OCI-LY3 (cell line): Measurements from ENCODE around the gene TNS3.

Experiments used
- H2AFZ ChIP-seq: fragments of 200-600, 300-600 bp; shearing (Covaris generic); 2 replicates; pipeline ENCODE4 v1.6.0; 2014; ENCODE audit warnings: antibody characterized with exemption, low read depth, low read length
- H3K27ac ChIP-seq: fragments of 200-600, 300-600 bp; sonication (generic); 2 replicates; pipeline ENCODE4 v1.5.1; 2014; ENCODE audit warnings: mild to moderate bottlenecking, low read length, moderate library complexity, mixed read lengths
- H3K27me3 ChIP-seq: fragments of 200-600, 300-600 bp; sonication (generic); 2 replicates; pipeline ENCODE4 v1.6.1; 2014; ENCODE audit warnings: low read depth, low read length, mixed read lengths
- H3K36me3 ChIP-seq: fragments of 200-600, 300-600 bp; sonication (generic); replicated peaks from 2 replicates; pipeline ENCODE3; 2014; ENCODE audit warnings: low read depth, low read length, mixed read lengths
- H3K4me1 ChIP-seq: fragments of 300-600, 200-600 bp; sonication (generic); 2 replicates; pipeline ENCODE4 v1.6.1; 2014; ENCODE audit warnings: low read length, mixed read lengths
- H3K4me2 ChIP-seq: fragments of 200-600, 300-600 bp; sonication (generic); 2 replicates; pipeline ENCODE4 v1.6.1; 2014; ENCODE audit warnings: low read length, mixed read lengths
- H3K4me3 ChIP-seq: fragments of 300-600, 200-600 bp; sonication (generic); 2 replicates; pipeline ENCODE4 v1.5.1; 2014; ENCODE audit warnings: antibody characterized with exemption, mild to moderate bottlenecking, low read length, moderate library complexity
- H3K79me2 ChIP-seq: fragments of 300-600, 200-600 bp; shearing (Covaris generic); 2 replicates; pipeline ENCODE4 v1.6.1; 2014; ENCODE audit warnings: mild to moderate bottlenecking, low read length, mixed read lengths
- H3K9ac ChIP-seq: fragments of 300-600, 200-600 bp; shearing (Covaris generic); 2 replicates; pipeline ENCODE4 v1.6.0; 2014; ENCODE audit warnings: mild to moderate bottlenecking, low read length, moderate library complexity
- H3K9me3 ChIP-seq: fragments of 200-600, 300-600 bp; shearing (Covaris generic); 2 replicates; pipeline ENCODE4 v1.6.1; 2014; ENCODE audit warnings: low read length, mixed read lengths; ENCODE audit not compliant: insufficient read depth
- H4K20me1 ChIP-seq: fragments of 200-600, 300-600 bp; sonication (generic); 2 replicates; pipeline ENCODE4 v1.6.1; 2016; ENCODE audit warnings: low read length, mixed read lengths; ENCODE audit not compliant: insufficient read depth
- EZH2phosphoT487 ChIP-seq: fragments of 200-600 bp; shearing (Covaris generic); IDR thresholded peaks from 2 replicates; pipeline ENCODE4 v1.6.1; 2018; ENCODE audit warnings: antibody characterized with exemption, mixed run types, low read depth
- TF ChIP-seq, protein P1 (sequence below): fragments of 200-600, 300-600 bp; sonication (generic); IDR thresholded peaks from 2 replicates; pipeline ENCODE4 v1.5.1; 2014; ENCODE audit warnings: antibody characterized with exemption, low read length, low read depth

The TNS3 gene

GRCh38 chr7:47233996-47234395, 347.9 kb downstream of the TNS3 start:
- Histone ChIP-seq H3K36me3 (no peaks in the 10 kb centered on the region), H3K27ac (no peak overlapping the region), H4K20me1 (no peaks in the 10 kb centered on the region), H2AFZ (no peak overlapping the region), H3K9me3 (no peaks in the 10 kb centered on the region), H3K27me3 (peaks cover 8% of the 10 kb centered on the region; the same call in 1 of the 2 replicates), H3K4me1 (no peaks in the 10 kb centered on the region), H3K4me2 (no peak overlapping the region), H3K4me3 (no peak overlapping the region), H3K79me2 (no peaks in the 10 kb centered on the region), H3K9ac (no peak overlapping the region)
- no peak for TF ChIP-seq EZH2phosphoT487
- TF ChIP-seq, protein P1, sequence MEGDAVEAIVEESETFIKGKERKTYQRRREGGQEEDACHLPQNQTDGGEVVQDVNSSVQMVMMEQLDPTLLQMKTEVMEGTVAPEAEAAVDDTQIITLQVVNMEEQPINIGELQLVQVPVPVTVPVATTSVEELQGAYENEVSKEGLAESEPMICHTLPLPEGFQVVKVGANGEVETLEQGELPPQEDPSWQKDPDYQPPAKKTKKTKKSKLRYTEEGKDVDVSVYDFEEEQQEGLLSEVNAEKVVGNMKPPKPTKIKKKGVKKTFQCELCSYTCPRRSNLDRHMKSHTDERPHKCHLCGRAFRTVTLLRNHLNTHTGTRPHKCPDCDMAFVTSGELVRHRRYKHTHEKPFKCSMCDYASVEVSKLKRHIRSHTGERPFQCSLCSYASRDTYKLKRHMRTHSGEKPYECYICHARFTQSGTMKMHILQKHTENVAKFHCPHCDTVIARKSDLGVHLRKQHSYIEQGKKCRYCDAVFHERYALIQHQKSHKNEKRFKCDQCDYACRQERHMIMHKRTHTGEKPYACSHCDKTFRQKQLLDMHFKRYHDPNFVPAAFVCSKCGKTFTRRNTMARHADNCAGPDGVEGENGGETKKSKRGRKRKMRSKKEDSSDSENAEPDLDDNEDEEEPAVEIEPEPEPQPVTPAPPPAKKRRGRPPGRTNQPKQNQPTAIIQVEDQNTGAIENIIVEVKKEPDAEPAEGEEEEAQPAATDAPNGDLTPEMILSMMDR = no peak

- Histone ChIP-seq H3K9ac (no peak overlapping the region), H3K4me2 (no peak overlapping the region), H3K27ac (no peak overlapping the region), H3K36me3 (no peaks in the 10 kb centered on the region), H3K9me3 (no peaks in the 10 kb centered on the region), H2AFZ (no peak overlapping the region), H3K27me3 (0 out of 2 replicates have a peak, but pooled peaks cover 4% of the 10 kb centered on the region), H3K4me3 (no peak overlapping the region), H3K4me1 (no peaks in the 10 kb centered on the region), H3K79me2 (no peaks in the 10 kb centered on the region), H4K20me1 (no peaks in the 10 kb centered on the region)
- TF ChIP-seq, protein P1 = no peak
These were observed 349.0 kb downstream of the TNS3 start for GRCh38 chr7:47232751-47233412.

DNA sequence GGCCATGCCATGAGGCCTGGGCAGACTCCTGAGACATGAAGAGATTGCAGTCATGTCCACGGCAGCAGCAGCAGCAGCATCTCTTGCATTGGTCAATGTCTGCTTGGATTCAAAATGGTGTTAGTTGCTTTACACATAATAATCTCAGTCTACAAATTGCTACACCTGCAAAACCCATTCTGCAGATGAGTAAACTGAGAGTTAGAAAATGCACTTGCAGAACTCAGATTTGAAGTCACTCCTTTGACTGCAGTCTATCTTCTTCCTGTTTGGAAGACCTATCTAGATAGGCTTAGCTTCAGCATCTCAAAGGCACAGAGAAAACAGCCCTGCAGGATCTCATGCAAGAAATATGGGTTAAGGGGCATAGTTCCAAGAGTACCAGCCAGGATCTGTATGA, 350.3 kb downstream of the TNS3 start:
- H3K27ac ChIP-seq = no peak overlapping the region
- H2AFZ ChIP-seq = no peak overlapping the region
- H4K20me1 ChIP-seq = no peaks in the 10 kb centered on the region
- no peaks in the 10 kb centered on the region for H3K4me1 ChIP-seq
- H3K27me3 ChIP-seq = 0 out of 2 replicates have a peak, but pooled peaks cover 2% of the 10 kb centered on the region
- H3K9me3 ChIP-seq = no peaks in the 10 kb centered on the region
- H3K4me3 ChIP-seq = no peak overlapping the region
- no peaks in the 10 kb centered on the region for H3K36me3 ChIP-seq
- no peak overlapping the region for H3K4me2 ChIP-seq
- TF ChIP-seq EZH2phosphoT487 = no peak
- TF ChIP-seq, protein P1 = no peak
- no peaks in the 10 kb centered on the region for H3K79me2 ChIP-seq
- no peak overlapping the region for H3K9ac ChIP-seq

DNA sequence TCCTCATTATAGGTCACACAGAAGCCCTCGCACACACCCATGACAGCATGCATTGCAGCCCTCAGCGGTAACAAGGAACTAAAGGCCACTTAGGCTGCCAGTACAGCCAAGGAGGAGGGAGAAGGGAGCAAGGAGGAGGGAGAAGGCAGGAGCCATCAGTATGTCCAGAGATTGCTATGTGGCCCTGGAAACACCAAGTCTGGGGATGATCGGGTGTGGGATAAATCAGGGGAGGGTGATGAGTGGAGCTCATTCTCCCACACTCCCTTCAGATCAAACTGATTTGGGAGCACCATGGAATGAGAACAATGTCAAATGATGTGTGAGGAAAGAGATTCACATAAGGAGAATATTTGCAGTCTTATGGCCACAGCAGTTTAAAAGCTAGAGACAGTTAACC, 350.9 kb downstream of the TNS3 start:
- peaks cover 2% of the 10 kb centered on the region for H3K4me1 ChIP-seq
- H2AFZ ChIP-seq = no peak overlapping the region
- no peak overlapping the region for H3K27ac ChIP-seq
- H3K9ac ChIP-seq = no peak overlapping the region
- no peaks in the 10 kb centered on the region for H4K20me1 ChIP-seq
- no peaks in the 10 kb centered on the region for H3K36me3 ChIP-seq
- TF ChIP-seq EZH2phosphoT487 = no peak
- TF ChIP-seq, protein P1 = no peak
- H3K27me3 ChIP-seq = no peaks in the 10 kb centered on the region
- H3K79me2 ChIP-seq = no peaks in the 10 kb centered on the region
- no peaks in the 10 kb centered on the region for H3K9me3 ChIP-seq
- no peak overlapping the region for H3K4me2 ChIP-seq
- H3K4me3 ChIP-seq = no peak overlapping the region
